ENCODE measurements around the gene ACBD4. TPM values are rescaled to one million over a fixed set of nuclear protein-coding genes. Genes with fewer than 3 reads are reported as not detected.

ACBD4 gene
- total and polyA plus RNA-seq, 2 of the 13 experiments (the other 11 are each of a cell fraction or from before 2014, with no cell fraction given) = 16.1 to 26.9 TPM

- TF ChIP-seq SMC3 (IDR thresholded peaks at IDR 0.05; ENCODE audit: low read length) (no peak), REL (CRISPR knock-in tag; conservative IDR thresholded peaks at IDR 0.05) (no peak), ZBTB42 (CRISPR knock-in tag; IDR thresholded peaks at IDR 0.05) (no peak), RBFOX2 (IDR thresholded peaks at IDR 0.05; ENCODE audit: low read depth, low read length) (no peak), RBM22 (optimal IDR thresholded peaks at IDR 0.05; ENCODE audit: low read length) (peak; percentile 79), ZSCAN21 (CRISPR knock-in tag; IDR thresholded peaks at IDR 0.05; ENCODE audit: borderline replicate concordance) (no peak), ZBTB40 (IDR thresholded peaks at IDR 0.05) (no peak), ZBTB40 (CRISPR knock-in tag; IDR thresholded peaks at IDR 0.05) (0 out of 2 replicates have a peak, but pooled peaks have one; percentile 14), ZFP82 (CRISPR knock-in tag; IDR thresholded peaks at IDR 0.05; ENCODE audit: borderline replicate concordance) (no peak), PLRG1 (conservative IDR thresholded peaks at IDR 0.05) (no peak), HHEX (CRISPR knock-in tag; IDR thresholded peaks at IDR 0.05) (no peak), YEATS4 (CRISPR knock-in tag; IDR thresholded peaks at IDR 0.05; ENCODE audit: borderline replicate concordance) (no peak), ZNF589 (CRISPR knock-in tag; conservative IDR thresholded peaks at IDR 0.05) (no peak), AGO2 (optimal IDR thresholded peaks at IDR 0.05; ENCODE audit: low read depth, low read length) (peak; percentile 10)
- TF ChIP-seq, protein P1, sequence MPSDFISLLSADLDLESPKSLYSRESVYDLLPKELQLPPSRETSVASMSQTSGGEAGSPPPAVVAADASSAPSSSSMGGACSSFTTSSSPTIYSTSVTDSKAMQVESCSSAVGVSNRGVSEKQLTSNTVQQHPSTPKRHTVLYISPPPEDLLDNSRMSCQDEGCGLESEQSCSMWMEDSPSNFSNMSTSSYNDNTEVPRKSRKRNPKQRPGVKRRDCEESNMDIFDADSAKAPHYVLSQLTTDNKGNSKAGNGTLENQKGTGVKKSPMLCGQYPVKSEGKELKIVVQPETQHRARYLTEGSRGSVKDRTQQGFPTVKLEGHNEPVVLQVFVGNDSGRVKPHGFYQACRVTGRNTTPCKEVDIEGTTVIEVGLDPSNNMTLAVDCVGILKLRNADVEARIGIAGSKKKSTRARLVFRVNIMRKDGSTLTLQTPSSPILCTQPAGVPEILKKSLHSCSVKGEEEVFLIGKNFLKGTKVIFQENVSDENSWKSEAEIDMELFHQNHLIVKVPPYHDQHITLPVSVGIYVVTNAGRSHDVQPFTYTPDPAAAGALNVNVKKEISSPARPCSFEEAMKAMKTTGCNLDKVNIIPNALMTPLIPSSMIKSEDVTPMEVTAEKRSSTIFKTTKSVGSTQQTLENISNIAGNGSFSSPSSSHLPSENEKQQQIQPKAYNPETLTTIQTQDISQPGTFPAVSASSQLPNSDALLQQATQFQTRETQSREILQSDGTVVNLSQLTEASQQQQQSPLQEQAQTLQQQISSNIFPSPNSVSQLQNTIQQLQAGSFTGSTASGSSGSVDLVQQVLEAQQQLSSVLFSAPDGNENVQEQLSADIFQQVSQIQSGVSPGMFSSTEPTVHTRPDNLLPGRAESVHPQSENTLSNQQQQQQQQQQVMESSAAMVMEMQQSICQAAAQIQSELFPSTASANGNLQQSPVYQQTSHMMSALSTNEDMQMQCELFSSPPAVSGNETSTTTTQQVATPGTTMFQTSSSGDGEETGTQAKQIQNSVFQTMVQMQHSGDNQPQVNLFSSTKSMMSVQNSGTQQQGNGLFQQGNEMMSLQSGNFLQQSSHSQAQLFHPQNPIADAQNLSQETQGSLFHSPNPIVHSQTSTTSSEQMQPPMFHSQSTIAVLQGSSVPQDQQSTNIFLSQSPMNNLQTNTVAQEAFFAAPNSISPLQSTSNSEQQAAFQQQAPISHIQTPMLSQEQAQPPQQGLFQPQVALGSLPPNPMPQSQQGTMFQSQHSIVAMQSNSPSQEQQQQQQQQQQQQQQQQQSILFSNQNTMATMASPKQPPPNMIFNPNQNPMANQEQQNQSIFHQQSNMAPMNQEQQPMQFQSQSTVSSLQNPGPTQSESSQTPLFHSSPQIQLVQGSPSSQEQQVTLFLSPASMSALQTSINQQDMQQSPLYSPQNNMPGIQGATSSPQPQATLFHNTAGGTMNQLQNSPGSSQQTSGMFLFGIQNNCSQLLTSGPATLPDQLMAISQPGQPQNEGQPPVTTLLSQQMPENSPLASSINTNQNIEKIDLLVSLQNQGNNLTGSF (CRISPR knock-in tag; IDR thresholded peaks at IDR 0.05) = no peak
These were observed 24.5 kb upstream of the ACBD4 start (continued) for GRCh38 chr17:45110676-45111611.
